ENCODE results near the gene ITPK1.

GRCh38 chr14:93044121-93044520, 71.6 kb downstream of the ITPK1 start:
- no peak for TF ChIP-seq CTCF (conservative IDR thresholded peaks at IDR 0.05)
- TF ChIP-seq EZH2 (IDR thresholded peaks at IDR 0.05; ENCODE audit: low read depth), result no peak
